ENCODE data around the gene ZNF581. TPM values are rescaled to one million over a fixed set of nuclear protein-coding genes. Genes with fewer than 3 reads are reported as not detected.

The ZNF581 gene
- total RNA-seq, 4 donors from 2014 or later = 11.8 to 20.2 (median 14.0) TPM

DNA sequence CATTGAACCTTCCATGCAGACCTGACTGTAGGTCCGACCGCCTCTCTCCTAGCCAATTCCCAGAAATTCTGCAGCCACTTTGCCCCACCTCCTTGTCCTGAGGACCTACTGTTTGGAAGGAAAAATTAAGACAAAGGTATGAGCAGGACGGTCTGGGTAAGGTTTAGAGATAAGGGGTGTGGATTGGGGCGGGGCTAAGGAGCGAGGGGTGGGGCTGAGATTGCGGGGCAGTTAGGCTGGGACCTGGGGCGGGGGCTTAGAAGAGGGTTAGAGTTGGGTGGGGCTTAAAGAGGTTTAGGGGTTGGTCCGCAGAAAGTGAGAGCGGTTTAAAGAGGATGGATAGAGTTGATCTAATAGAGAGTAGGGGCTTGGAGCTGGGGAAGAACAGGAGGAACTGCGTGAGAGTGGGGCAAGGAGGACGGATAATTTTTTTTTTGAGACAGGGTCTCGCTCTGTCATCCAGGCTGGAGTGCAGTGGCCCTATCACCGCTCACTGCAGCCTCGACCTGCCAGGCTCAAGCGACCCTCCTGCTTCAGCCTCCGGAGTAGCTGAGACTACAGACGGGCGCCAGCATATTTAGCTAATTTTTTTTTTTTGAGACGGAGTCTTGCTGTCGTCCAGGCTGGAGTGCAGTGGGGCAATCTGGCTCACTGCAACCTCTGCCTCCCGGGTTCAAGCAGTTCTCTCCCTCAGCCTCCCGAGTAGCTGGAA is 39.7 kb upstream of the ZNF581 start:
- Histone ChIP-seq H3K9me3 (no peaks in the 10 kb centered on the region), H3K27me3 (no peaks in the 10 kb centered on the region), H3K4me3 (no peak overlapping the region), H3K27ac (peak overlapping the region; percentile 96 to 97 (median 97)), H3K36me3 (peaks cover 0 to 21% (median 9%) of the 10 kb centered on the region in 3 donors), H3K4me1 (peaks cover 32 to 77% (median 37%) of the 10 kb centered on the region in 3 donors)
- TF ChIP-seq POLR2A (IDR thresholded peaks at IDR 0.05) = no peak
- TF ChIP-seq, protein P1, sequence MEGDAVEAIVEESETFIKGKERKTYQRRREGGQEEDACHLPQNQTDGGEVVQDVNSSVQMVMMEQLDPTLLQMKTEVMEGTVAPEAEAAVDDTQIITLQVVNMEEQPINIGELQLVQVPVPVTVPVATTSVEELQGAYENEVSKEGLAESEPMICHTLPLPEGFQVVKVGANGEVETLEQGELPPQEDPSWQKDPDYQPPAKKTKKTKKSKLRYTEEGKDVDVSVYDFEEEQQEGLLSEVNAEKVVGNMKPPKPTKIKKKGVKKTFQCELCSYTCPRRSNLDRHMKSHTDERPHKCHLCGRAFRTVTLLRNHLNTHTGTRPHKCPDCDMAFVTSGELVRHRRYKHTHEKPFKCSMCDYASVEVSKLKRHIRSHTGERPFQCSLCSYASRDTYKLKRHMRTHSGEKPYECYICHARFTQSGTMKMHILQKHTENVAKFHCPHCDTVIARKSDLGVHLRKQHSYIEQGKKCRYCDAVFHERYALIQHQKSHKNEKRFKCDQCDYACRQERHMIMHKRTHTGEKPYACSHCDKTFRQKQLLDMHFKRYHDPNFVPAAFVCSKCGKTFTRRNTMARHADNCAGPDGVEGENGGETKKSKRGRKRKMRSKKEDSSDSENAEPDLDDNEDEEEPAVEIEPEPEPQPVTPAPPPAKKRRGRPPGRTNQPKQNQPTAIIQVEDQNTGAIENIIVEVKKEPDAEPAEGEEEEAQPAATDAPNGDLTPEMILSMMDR (IDR thresholded peaks at IDR 0.05) = no peak
- intact Hi-C loops (cut with DNase I) = no loop called here
- WGBS, 2 donors = 75 to 85% methylated on average over 18 to 22 of the region's 22 CpGs
- no peak for DNase-seq

DNA sequence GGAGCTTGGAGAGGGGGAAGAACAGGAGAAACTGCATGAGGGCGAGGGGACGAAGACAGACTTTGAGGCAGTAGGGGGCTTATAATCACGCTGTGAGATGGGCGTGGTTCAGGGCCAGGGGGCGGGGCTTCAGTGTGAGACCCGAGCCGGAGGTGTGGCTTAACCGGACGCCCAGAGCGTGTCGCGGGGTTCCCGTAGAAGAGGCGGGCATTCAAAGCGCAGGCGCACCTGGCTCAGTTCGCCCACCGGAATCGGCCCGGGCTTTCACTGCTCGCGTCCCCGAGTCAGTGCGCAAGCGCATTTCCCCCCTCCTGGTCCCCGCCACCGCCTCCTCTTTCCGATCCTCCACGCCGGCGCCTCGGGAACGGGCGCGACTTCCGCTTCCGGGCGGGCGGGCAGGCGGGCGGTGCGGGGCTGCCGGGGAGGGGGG is 38.2 kb upstream of the ZNF581 start:
- peak; percentile 81 for DNase-seq
- H3K9me3 ChIP-seq = no peaks in the 10 kb centered on the region
- peaks cover 32 to 73% (median 37%) of the 10 kb centered on the region in 3 donors for H3K4me1 ChIP-seq
- WGBS, 2 donors = 1 to 3% methylated on average over 11 to 24 of the region's 43 CpGs
- peaks cover 0 to 36% (median 11%) of the 10 kb centered on the region in 3 donors for H3K36me3 ChIP-seq
- TF ChIP-seq, protein P1 (IDR thresholded peaks at IDR 0.05) = no peak
- TF ChIP-seq POLR2A (IDR thresholded peaks at IDR 0.05) = peak in 2 of 4 donors; percentile 5 to 15
- intact Hi-C loops (cut with DNase I) = no loop called here
- no peaks in the 10 kb centered on the region for H3K27me3 ChIP-seq
- H3K27ac ChIP-seq = peak overlapping the region; percentile 96 to 97 (median 97)
- H3K4me3 ChIP-seq = peak overlapping the region; percentile 77 to 86 (median 82)

DNA sequence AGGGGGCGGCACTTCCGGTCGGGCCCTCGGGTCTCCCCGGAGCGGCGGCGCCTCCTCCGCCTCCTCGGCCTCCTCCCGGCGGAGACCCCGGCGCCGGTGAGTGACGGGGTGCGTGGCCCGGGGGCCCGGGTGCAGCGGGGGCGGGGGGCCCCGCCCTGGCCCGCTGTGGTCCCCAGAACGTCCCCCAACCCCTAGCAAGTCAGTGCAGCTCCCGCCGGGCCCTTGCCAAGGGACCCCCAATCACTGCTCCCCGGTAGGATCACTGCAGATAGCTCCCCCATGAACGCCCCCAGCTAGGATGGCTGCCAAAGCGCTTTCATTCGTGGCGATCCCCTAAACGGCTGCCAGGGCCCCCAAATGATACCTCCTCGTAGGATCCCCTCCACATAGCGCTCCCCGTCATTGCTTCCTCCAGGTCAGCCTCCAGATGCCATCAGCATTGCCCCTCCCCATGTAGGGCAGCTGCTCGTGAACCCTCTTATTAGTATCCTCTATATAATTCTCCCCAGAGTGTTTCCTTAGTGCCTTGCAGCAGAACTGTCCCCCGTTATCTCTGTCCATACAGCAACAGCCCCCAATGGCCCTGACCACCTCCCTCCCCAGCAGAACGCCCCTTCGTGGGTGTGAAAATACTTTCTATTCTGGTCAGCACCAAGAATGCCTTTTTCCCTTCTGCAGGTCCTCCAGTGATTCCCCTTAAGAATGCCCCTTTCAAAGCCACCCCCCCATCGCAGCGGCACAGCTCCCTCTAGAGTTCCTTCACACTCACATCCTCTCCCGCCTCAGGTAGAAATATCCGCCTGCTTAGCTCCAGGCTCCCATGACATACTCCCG is 37.6 kb upstream of the ZNF581 start, which contains the start of gene ZNF865:
TSS of gene ZNF865 (plus strand) at position 11 of the 834 bp plus-strand sequence. CDS start 7,972 bp downstream, outside the sequence.
- Histone ChIP-seq H3K4me3 (peak within 1 kb of the TSS; percentile 77 to 86 (median 82)), H3K4me1 (peaks cover 27 to 69% (median 34%) of the 10 kb centered on the region in 3 donors), H3K36me3 (peaks cover 0 to 42% (median 11%) of the 10 kb centered on the region in 3 donors), H3K27ac (peak within 1 kb of the TSS; percentile 96 to 97 (median 97)), H3K9me3 (no peaks in the 10 kb centered on the region), H3K27me3 (no peaks in the 10 kb centered on the region)
- intact Hi-C loops (cut with DNase I) = no loop called here
- TF ChIP-seq, protein P1 (IDR thresholded peaks at IDR 0.05) = peak; percentile 58 to 76 (median 64)
- TF ChIP-seq POLR2A (IDR thresholded peaks at IDR 0.05) = no peak
- 1% methylated on average over 16 to 20 of the region's 44 CpGs for WGBS, 2 donors
- no peak for DNase-seq

DNA sequence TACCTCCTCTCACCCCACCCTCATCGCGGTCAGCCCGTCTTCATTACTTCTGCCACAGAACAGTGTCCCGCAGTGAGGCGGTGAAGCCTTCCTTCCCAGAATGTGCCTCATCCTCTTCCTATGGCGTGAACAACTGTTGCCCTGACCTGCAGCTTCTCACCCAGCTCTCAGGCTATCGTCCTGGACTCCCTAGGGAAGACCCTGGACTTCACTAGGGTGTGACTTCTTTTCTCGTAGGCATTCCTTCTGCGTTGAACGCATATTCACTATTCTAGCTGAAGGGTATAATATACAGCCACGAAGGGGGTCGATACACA is 37.0 kb upstream of the ZNF581 start:
- Histone ChIP-seq H3K4me1 (peaks cover 22 to 69% (median 29%) of the 10 kb centered on the region in 3 donors), H3K27ac (peak overlapping the region; percentile 96 to 97 (median 97)), H3K4me3 (peak overlapping the region; percentile 77 to 86 (median 82)), H3K36me3 (peaks cover 0 to 43% (median 11%) of the 10 kb centered on the region in 3 donors), H3K9me3 (no peaks in the 10 kb centered on the region), H3K27me3 (no peaks in the 10 kb centered on the region)
- TF ChIP-seq, protein P1 (IDR thresholded peaks at IDR 0.05) = peak in 1 of 6 experiments; percentile 2
- no peak for TF ChIP-seq POLR2A (IDR thresholded peaks at IDR 0.05)
- no peak for DNase-seq
- intact Hi-C loops (cut with DNase I) = no loop called here
- 18 to 25% methylated on average over 11 to 12 of the region's 12 CpGs for WGBS, 2 donors

All from esophagus squamous epithelium (tissue), 5 donors.